WTC11 (cell line): ENCODE data around the gene DTX1. TPM values are rescaled to one million over a fixed set of nuclear protein-coding genes. Genes with fewer than 3 reads are reported as not detected.

Source experiments
- ATAC-seq: fragments of 200-7000 bp; cut with Tn5 transposase; 2 replicates; pipeline ENCODE4 v1.10.0; 2021; ENCODE audit warnings: mild to moderate bottlenecking, moderate library complexity
- CTCF ChIA-PET: fragments of 300-600 bp; sonication (Branson Sonifier 250); formaldehyde crosslinking; loops from one replicate; lab custom pipeline; 2021; ENCODE audit warnings: antibody characterized with exemption; lab: Charles Lee
- POLR2A ChIA-PET: fragments of 350-600 bp; sonication (Branson Sonifier 250); formaldehyde crosslinking; loops from one replicate; lab custom pipeline; 2021; ENCODE audit warnings: antibody characterized with exemption; lab: Charles Lee
- DNase-seq: peaks from one replicate; pipeline ENCODE4 v3.0.0; 2021; ENCODE audit warnings: low spot score
- H3K27ac Mint-ChIP-seq: 2 replicates; pipeline ENCODE4 v1.8.0; 2021; ENCODE audit warnings: mixed read lengths
- H3K27me3 Mint-ChIP-seq: 2 replicates; pipeline ENCODE4 v1.8.0; 2021; ENCODE audit warnings: low read depth, mild to moderate bottlenecking, moderate library complexity, mixed read lengths
- H3K36me3 Mint-ChIP-seq: 2 replicates; pipeline ENCODE4 v1.8.0; 2021; ENCODE audit warnings: mixed read lengths
- H3K4me1 Mint-ChIP-seq: 2 replicates; pipeline ENCODE4 v1.8.0; 2022; ENCODE audit warnings: mixed read lengths
- H3K4me3 Mint-ChIP-seq: 2 replicates; pipeline ENCODE4 v1.8.0; 2021; ENCODE audit warnings: mild to moderate bottlenecking, moderate library complexity, mixed read lengths
- H3K9me3 Mint-ChIP-seq: 2 replicates; pipeline ENCODE4 v1.8.0; 2021; ENCODE audit warnings: mixed read lengths
- CREM ChIP-seq: sonication (generic); formaldehyde crosslinking; IDR thresholded peaks from 2 replicates; pipeline ENCODE4 v1.8.1; 2022; ENCODE audit warnings: mild to moderate bottlenecking, missing genetic modification reagents, moderate library complexity
- FOXJ3 ChIP-seq: sonication (generic); formaldehyde crosslinking; IDR thresholded peaks from 2 replicates; pipeline ENCODE4 v1.9.0; 2021; ENCODE audit warnings: missing genetic modification reagents, mild to moderate bottlenecking, borderline replicate concordance
- JAZF1 ChIP-seq: fragments of 250-450 bp; sonication (Bioruptor Pico); IDR thresholded peaks from 2 replicates; pipeline ENCODE4 v1.9.0; 2021; ENCODE audit warnings: moderate library complexity, mild to moderate bottlenecking, inconsistent platforms
- MYBL2 ChIP-seq: sonication (generic); formaldehyde crosslinking; IDR thresholded peaks from 2 replicates; pipeline ENCODE4 v1.8.1; 2023; ENCODE audit warnings: mild to moderate bottlenecking, moderate library complexity, missing genetic modification reagents
- RORB ChIP-seq: fragments of 250-450 bp; sonication (Bioruptor Pico); IDR thresholded peaks from 2 replicates; pipeline ENCODE4 v1.9.0; 2021; ENCODE audit warnings: mild to moderate bottlenecking
- TP53 ChIP-seq: sonication (generic); formaldehyde crosslinking; IDR thresholded peaks from 2 replicates; pipeline ENCODE4 v1.8.1; 2023; ENCODE audit warnings: mild to moderate bottlenecking, missing genetic modification reagents
- ZNF138 ChIP-seq: sonication (generic); formaldehyde crosslinking; conservative IDR thresholded peaks from 2 replicates; pipeline ENCODE4 v1.8.1; 2022; ENCODE audit warnings: mild to moderate bottlenecking, moderate library complexity, missing genetic modification reagents
- ZNF232 ChIP-seq: sonication (generic); formaldehyde crosslinking; IDR thresholded peaks from 2 replicates; pipeline ENCODE4 v1.8.0; 2022; ENCODE audit warnings: mild to moderate bottlenecking, missing genetic modification reagents
- ZNF416 ChIP-seq: fragments of 250-450 bp; sonication (Bioruptor Pico); IDR thresholded peaks from 2 replicates; pipeline ENCODE4 v1.9.0; 2021; ENCODE audit warnings: mild to moderate bottlenecking, inconsistent platforms
- total RNA-seq: library from RNA; stranded (reverse); gene quantifications from 3 replicates; pipeline ENCODE4 v1.2.3, GENCODE V29; 2021
- TF ChIP-seq, protein P1 (sequence below): sonication (generic); formaldehyde crosslinking; IDR thresholded peaks from 2 replicates; pipeline ENCODE4 v1.8.0; 2022; ENCODE audit warnings: missing genetic modification reagents
- TF ChIP-seq, protein P2 (sequence below): fragments of 250-450 bp; sonication (Bioruptor Pico); IDR thresholded peaks from 2 replicates; pipeline ENCODE4 v2.1.2; 2022; ENCODE audit warnings: mild to moderate bottlenecking, moderate library complexity
- TF ChIP-seq, protein P3 (sequence below): sonication (generic); formaldehyde crosslinking; IDR thresholded peaks from 2 replicates; pipeline ENCODE4 v1.8.0; 2022; ENCODE audit warnings: mild to moderate bottlenecking, missing genetic modification reagents

DTX1 gene
- total RNA-seq, 1 experiment from 2014 or later = 6.2 TPM

DNA sequence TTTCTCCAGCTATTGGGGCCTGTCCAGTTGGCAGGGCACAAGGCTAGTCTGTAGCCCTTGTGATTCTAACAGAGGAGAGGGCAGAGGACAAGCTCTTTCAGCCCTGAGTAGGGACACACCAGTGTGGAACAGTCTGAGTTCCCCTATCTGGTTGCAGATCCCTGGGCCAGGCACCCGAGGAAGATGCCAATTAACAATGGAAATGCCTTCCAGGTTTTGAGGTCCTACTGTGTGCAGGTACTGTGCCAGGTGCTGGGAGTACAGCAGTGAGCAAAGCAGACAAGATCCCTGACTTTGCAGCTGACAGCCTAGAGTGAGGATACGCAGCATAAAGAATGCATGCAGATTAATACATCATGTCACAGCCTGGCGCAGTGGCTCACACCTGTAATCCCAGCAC lies 17.1 kb downstream of the DTX1 start (continued):
- TF ChIP-seq, protein P1, sequence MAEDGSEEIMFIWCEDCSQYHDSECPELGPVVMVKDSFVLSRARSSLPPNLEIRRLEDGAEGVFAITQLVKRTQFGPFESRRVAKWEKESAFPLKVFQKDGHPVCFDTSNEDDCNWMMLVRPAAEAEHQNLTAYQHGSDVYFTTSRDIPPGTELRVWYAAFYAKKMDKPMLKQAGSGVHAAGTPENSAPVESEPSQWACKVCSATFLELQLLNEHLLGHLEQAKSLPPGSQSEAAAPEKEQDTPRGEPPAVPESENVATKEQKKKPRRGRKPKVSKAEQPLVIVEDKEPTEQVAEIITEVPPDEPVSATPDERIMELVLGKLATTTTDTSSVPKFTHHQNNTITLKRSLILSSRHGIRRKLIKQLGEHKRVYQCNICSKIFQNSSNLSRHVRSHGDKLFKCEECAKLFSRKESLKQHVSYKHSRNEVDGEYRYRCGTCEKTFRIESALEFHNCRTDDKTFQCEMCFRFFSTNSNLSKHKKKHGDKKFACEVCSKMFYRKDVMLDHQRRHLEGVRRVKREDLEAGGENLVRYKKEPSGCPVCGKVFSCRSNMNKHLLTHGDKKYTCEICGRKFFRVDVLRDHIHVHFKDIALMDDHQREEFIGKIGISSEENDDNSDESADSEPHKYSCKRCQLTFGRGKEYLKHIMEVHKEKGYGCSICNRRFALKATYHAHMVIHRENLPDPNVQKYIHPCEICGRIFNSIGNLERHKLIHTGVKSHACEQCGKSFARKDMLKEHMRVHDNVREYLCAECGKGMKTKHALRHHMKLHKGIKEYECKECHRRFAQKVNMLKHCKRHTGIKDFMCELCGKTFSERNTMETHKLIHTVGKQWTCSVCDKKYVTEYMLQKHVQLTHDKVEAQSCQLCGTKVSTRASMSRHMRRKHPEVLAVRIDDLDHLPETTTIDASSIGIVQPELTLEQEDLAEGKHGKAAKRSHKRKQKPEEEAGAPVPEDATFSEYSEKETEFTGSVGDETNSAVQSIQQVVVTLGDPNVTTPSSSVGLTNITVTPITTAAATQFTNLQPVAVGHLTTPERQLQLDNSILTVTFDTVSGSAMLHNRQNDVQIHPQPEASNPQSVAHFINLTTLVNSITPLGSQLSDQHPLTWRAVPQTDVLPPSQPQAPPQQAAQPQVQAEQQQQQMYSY = no peak
- TF ChIP-seq CREM (CRISPR knock-in tag) (no peak), ZNF138 (CRISPR knock-in tag) (no peak), ZNF232 (CRISPR knock-in tag) (no peak), ZNF416 (CRISPR knock-in tag) (no peak), RORB (no peak), JAZF1 (no peak), FOXJ3 (CRISPR knock-in tag) (no peak), TP53 (CRISPR knock-in tag) (no peak), MYBL2 (CRISPR knock-in tag) (no peak)
- TF ChIP-seq, protein P2, sequence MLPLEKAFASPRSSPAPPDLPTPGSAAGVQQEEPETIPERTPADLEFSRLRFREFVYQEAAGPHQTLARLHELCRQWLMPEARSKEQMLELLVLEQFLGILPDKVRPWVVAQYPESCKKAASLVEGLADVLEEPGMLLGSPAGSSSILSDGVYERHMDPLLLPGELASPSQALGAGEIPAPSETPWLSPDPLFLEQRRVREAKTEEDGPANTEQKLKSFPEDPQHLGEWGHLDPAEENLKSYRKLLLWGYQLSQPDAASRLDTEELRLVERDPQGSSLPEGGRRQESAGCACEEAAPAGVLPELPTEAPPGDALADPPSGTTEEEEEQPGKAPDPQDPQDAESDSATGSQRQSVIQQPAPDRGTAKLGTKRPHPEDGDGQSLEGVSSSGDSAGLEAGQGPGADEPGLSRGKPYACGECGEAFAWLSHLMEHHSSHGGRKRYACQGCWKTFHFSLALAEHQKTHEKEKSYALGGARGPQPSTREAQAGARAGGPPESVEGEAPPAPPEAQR (CRISPR knock-in tag) = no peak
- TF ChIP-seq, protein P3, sequence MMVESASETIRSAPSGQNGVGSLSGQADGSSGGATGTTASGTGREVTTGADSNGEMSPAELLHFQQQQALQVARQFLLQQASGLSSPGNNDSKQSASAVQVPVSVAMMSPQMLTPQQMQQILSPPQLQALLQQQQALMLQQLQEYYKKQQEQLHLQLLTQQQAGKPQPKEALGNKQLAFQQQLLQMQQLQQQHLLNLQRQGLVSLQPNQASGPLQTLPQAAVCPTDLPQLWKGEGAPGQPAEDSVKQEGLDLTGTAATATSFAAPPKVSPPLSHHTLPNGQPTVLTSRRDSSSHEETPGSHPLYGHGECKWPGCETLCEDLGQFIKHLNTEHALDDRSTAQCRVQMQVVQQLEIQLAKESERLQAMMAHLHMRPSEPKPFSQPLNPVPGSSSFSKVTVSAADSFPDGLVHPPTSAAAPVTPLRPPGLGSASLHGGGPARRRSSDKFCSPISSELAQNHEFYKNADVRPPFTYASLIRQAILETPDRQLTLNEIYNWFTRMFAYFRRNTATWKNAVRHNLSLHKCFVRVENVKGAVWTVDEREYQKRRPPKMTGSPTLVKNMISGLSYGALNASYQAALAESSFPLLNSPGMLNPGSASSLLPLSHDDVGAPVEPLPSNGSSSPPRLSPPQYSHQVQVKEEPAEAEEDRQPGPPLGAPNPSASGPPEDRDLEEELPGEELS (CRISPR knock-in tag) = no peak
- TF ChIP-seq, all 79 proteins: peak for 0

DNA sequence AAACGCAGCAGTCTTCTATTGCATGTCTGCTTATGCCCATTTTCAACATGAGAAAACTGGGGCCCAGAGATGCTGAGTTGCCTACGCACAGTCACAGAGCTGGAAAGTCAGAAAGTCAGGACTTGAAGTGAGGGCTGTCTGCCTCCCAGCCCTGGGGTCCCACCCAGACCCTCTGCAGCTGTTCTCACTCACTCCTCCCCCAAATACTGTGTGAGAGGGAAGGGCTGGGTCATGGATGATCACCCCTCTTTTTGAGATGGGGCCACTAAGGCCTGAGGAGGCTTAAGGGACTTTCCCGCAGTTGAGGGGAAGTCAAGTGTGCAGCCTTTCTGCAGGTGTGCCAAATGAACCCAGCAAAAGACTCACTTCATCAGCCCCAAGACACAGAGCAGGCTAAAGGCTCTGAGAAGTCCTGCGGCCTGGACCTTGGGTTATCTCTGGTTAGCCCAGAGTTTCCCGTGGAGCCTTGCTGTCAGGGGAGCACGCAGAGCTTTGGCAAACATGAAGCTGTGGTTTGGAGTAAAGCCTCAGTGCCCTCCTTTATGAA lies 18.7 kb downstream of the DTX1 start:
- Mint-ChIP-seq H3K27me3 (peaks cover 54% of the 10 kb centered on the region), H3K4me1 (peaks cover 3% of the 10 kb centered on the region)
- CTCF ChIA-PET = interaction anchor here (2.1 kb wide), 1 partner anchor 22 kb away, joined by 6 read pairs; no protein-coding TSS in a partner anchor
- DNase-seq = no peak
- TF ChIP-seq, protein P2 (CRISPR knock-in tag) = no peak
- TF ChIP-seq, protein P1 = no peak
- TF ChIP-seq, all 79 proteins: peak for 0
- no peak for ATAC-seq
- POLR2A ChIA-PET = no interaction called here
- no peak overlapping the region for H3K4me3 Mint-ChIP-seq
- H3K36me3 Mint-ChIP-seq = no peaks in the 10 kb centered on the region
- no peak overlapping the region for H3K27ac Mint-ChIP-seq
- no peaks in the 10 kb centered on the region for H3K9me3 Mint-ChIP-seq
